Measurements from ENCODE around the gene GAL3ST3. TPM values are rescaled to one million over a fixed set of nuclear protein-coding genes. Genes with fewer than 3 reads are reported as not detected.
A peak's percentile ranks its signal among the peaks of the same experiment; 100 is the strongest.

GAL3ST3 gene
- total RNA-seq, 2 experiments from 2014 or later = 0.70 to 0.95 TPM

DNA sequence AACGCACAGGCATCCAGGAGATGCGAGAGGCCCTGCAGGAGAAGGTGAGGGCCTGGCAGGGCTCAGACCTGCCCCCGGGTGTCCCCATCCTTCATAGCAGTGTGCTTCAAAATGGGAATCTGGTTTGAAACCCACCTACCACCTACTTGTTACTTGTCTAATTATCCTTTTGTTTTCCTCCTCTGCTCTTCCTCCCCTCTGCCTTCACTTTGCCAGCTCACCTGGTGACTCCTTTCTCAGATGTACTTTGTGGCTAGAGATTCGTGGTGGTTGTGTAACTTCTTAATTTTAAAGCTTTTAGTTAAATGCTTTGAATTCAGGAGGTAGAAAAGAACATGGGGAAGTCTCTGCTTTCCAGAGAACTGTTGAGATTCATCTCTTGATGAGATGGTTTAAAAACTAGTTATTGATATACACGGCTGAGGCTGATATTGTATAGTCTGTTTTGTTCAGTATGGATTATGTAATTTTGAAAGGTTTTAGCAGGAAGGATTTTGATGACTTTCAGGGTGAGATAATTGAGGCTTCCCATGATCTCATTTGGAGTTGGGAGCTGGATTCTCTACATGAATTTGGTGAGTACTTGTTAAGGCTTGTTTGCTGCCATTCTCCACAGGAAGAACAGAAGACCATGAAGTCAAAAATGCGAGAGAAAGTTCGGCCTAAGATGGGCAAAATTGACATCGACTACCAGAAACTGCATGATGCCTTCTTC lies 11.2 kb upstream of the GAL3ST3 start:
- H3K4me1 Mint-ChIP-seq = peaks cover 43% of the 10 kb centered on the region

DNA sequence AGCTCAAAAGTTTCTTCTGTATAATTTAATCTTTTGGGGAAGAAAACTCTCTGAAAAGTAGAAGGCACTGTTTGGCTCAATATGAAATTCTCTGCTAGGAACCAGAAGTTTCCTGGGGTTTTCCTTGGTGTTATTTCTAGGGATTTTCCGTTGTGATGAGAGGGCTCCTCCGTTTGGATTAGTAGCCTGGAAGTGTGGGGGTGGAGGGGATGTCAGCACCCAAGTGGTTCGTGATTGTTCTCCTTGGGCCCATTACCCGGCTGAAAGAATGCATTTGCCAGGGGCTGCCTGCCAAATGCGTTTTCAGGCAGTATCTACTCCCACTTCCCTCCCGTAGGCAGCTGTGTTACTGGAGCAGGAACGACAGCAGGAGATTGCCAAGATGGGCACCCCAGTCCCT lies 7.5 kb upstream of the GAL3ST3 start:
- Mint-ChIP-seq H3K4me3 (no peak overlapping the region), H3K36me3 (peaks cover 52% of the 10 kb centered on the region), H3K9me3 (no peaks in the 10 kb centered on the region), H3K4me1 (peaks cover 42% of the 10 kb centered on the region), H3K27me3 (no peaks in the 10 kb centered on the region), H3K27ac (no peak overlapping the region)
- DNase-seq = no peak

More for the DNA sequence above, 11.2 kb upstream of the GAL3ST3 start:
- Mint-ChIP-seq H3K9me3 (peaks cover 1% of the 10 kb centered on the region), H3K4me3 (no peak overlapping the region), H3K27ac (peak overlapping the region; percentile 3), H3K27me3 (no peaks in the 10 kb centered on the region), H3K36me3 (peaks cover 59% of the 10 kb centered on the region)
- no peak for DNase-seq

DNA sequence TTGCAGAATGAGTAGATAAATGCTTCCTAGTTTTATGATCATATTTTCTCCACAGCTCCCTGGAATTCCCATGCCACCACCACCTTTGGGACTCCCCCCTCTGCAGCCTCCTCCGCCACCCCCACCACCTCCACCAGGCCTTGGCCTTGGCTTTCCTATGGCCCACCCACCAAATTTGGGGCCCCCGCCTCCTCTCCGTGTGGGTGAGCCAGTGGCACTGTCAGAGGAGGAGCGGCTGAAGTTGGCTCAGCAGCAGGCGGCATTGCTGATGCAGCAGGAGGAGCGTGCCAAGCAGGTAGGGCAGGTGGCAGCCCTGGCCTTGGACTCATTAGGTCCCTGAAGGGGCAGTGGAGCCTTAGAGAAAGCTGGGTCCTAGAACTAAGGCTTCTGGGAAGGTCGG lies 6.1 kb upstream of the GAL3ST3 start:
- H3K27ac Mint-ChIP-seq = no peak overlapping the region
- H3K4me3 Mint-ChIP-seq = no peak overlapping the region
- no peak for DNase-seq
- no peaks in the 10 kb centered on the region for H3K27me3 Mint-ChIP-seq
- peaks cover 39% of the 10 kb centered on the region for H3K36me3 Mint-ChIP-seq
- H3K9me3 Mint-ChIP-seq = no peaks in the 10 kb centered on the region
- peaks cover 38% of the 10 kb centered on the region for H3K4me1 Mint-ChIP-seq

- Mint-ChIP-seq H3K27ac (peak overlapping the region; percentile 97), H3K36me3 (peaks cover 29% of the 10 kb centered on the region)
- DNase-seq = no peak
Observed at GRCh38 chr11:66052664-66052982, 3.7 kb upstream of the GAL3ST3 start.

GRCh38 chr11:66051766-66052663 lies 3.1 kb upstream of the GAL3ST3 start, which contains the start of gene SF3B2:
TSS of gene SF3B2 (plus strand) at chr11:66052364. CDS start at chr11:66052385, 21 bp downstream.
- Mint-ChIP-seq H3K4me3 (peak within 1 kb of the TSS; percentile 99), H3K27me3 (peaks cover 9% of the 10 kb centered on the region), H3K36me3 (peaks cover 29% of the 10 kb centered on the region), H3K9me3 (no peaks in the 10 kb centered on the region), H3K27ac (peak within 1 kb of the TSS; percentile 97), H3K4me1 (peaks cover 30% of the 10 kb centered on the region)
- peak; percentile 99 for DNase-seq

More at GRCh38 chr11:66052664-66052982, 3.7 kb upstream of the GAL3ST3 start:
- H3K9me3 Mint-ChIP-seq = no peaks in the 10 kb centered on the region
- peaks cover 9% of the 10 kb centered on the region for H3K27me3 Mint-ChIP-seq
- peak overlapping the region; percentile 99 for H3K4me3 Mint-ChIP-seq
- peaks cover 32% of the 10 kb centered on the region for H3K4me1 Mint-ChIP-seq

DNA sequence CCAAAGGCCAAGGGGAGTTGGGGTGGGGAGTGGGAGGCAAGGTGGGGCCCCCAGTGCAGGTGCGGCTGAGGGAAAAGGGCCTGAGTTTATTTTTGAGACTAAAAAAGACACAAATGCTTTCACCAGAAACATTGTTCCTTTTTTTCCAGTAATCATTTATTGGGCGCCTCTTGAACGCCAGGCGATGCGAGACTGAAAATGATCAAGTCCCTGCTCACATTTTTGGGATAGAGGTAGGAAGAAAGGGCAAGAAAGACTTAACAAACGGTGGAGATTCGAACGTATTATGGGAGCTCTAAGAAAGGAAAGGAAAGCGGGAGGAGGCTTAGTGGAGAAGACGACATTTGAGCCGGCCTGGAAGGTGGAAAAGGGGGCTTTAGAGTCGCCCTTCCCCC lies 2.4 kb upstream of the GAL3ST3 start:
- peaks cover 26% of the 10 kb centered on the region for H3K36me3 Mint-ChIP-seq

DNA sequence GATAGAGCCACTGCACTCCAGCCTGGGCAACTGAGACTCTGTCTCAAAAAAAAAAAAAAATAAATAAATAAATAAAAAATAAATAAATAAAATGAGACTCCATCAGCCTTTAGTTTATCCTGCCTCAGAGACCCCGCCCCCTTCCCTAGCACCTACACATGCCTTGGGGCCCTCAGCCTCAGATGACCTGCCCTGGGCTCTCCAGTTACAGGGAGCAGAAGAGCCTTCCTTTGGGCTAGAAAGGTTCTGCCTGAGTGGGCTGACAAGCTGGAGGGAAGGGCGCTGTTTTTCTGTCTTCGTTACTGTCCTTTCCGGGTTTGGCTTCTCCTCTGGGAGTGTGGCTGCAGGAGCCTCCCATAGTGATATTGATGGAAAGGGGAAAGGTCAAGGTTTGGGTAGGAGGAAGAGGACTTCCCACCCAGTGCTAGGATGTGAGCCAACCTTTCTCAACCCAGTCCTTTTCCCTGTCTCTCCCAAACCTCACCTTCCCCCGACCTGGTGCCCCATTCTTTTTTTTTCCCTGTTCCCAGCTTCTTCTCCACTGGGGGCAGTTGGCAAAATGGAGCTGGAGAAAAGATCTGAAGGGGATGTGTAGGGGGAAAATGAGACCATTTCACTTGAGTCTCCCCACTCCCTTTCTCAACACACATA lies 1.7 kb upstream of the GAL3ST3 start:
- Mint-ChIP-seq H3K4me3 (peak overlapping the region; percentile 99), H3K27me3 (peaks cover 9% of the 10 kb centered on the region), H3K36me3 (peaks cover 24% of the 10 kb centered on the region), H3K9me3 (no peaks in the 10 kb centered on the region), H3K4me1 (peaks cover 29% of the 10 kb centered on the region), H3K27ac (peak overlapping the region; percentile 78)
- no peak for DNase-seq

More for the DNA sequence above, 2.4 kb upstream of the GAL3ST3 start:
- H3K4me1 Mint-ChIP-seq = peaks cover 30% of the 10 kb centered on the region
- H3K9me3 Mint-ChIP-seq = no peaks in the 10 kb centered on the region
- peak overlapping the region; percentile 99 for H3K4me3 Mint-ChIP-seq
- peaks cover 9% of the 10 kb centered on the region for H3K27me3 Mint-ChIP-seq
- peak overlapping the region; percentile 78 for H3K27ac Mint-ChIP-seq
- no peak for DNase-seq

DNA sequence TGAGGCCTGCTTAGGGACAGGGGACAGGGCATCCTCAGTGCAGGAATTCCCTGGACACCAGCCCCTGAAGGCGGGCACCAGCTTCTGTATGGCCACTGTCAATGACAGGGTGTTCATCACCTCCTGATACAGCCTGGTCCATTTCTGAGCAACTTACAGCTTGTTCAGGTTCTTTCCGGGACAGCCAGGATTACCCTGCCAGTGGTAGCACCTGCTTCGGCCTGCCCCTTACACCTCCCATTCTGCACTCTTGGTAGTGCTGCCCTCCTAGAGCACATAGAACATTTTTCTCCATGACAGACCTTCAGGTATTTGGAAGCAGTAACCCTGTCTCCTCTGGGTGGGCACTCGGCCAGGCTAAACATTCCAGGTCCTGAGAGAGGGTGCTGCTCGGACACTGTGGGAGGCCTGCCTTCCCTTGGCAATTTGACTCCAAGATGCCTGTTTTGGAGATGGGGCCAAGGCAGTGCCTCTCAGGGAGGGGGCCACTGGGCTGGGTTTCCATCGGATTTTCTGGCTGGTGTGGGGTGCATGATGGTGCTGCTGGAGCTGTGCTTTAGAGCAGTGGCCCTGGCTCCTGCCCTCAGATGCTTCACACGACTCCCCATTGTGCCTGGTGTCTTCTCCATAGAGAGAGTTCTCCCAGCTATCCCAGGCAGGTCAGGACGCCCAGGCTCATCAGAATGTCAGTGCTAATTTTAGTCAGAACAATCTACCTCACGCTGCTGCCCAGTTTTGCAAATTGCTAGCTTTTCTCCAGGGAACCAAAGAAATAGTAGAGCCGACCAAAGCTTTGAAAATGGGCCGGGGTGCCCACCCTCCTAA lies 1.2 kb downstream of the GAL3ST3 start:
- peaks cover 7% of the 10 kb centered on the region for H3K36me3 Mint-ChIP-seq

DNA sequence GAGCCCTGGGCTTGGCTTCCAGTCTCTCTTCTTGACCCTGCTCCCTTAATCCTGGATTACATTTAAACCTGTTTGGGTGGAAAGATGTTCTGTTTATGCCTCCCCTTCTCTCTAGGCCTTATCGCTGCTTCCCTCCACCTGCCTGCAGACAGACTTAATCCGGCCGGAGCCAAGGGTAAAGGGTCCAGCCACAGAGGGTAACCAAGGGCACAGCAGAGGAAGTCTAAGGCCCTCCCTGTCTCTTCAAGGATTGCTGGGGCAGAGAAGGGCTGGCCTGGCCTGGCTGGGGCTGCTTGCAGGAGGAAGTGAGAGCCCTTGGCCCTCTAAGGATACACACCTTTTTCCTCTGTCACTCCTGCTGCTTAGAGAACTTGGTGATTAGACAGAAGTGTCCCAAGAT lies 2.1 kb downstream of the GAL3ST3 start:
- no peaks in the 10 kb centered on the region for H3K9me3 Mint-ChIP-seq
- peaks cover 9% of the 10 kb centered on the region for H3K27me3 Mint-ChIP-seq
- peaks cover 26% of the 10 kb centered on the region for H3K4me1 Mint-ChIP-seq
- no peak overlapping the region for H3K27ac Mint-ChIP-seq
- no peaks in the 10 kb centered on the region for H3K36me3 Mint-ChIP-seq
- H3K4me3 Mint-ChIP-seq = no peak overlapping the region
- no peak for DNase-seq

More for the DNA sequence above, 1.2 kb downstream of the GAL3ST3 start:
- Mint-ChIP-seq H3K4me3 (no peak overlapping the region), H3K9me3 (no peaks in the 10 kb centered on the region), H3K27ac (no peak overlapping the region), H3K4me1 (peaks cover 26% of the 10 kb centered on the region), H3K27me3 (peaks cover 9% of the 10 kb centered on the region)
- no peak for DNase-seq

DNA sequence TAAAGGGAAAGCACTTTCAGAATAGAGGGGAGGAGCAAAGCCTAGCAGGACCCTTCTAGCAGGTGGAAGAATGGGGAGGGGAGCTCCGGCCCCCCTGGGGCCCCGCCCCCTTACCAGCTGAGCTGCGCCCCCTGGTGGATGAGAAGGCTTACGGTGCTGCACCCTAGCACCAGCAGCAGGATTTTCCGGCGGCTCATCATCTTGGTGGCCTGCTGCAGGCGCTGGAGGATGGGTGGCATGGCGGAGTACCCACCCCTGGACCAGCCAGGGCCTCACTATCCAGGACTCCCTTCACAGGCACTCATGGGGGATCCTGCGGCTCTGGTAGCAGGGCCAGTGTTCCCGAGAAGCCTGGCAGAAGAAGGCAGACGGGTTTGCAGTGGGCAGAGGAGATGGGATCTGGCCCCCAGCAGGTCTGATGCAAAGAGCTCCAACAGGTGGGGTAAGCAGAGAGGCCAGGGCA lies 3.8 kb downstream of the GAL3ST3 start:
- Mint-ChIP-seq H3K27ac (peak overlapping the region; percentile 68), H3K9me3 (no peaks in the 10 kb centered on the region), H3K27me3 (peaks cover 9% of the 10 kb centered on the region), H3K4me1 (peaks cover 15% of the 10 kb centered on the region), H3K4me3 (no peak overlapping the region), H3K36me3 (no peaks in the 10 kb centered on the region)
- peak; percentile 84 for DNase-seq

DNA sequence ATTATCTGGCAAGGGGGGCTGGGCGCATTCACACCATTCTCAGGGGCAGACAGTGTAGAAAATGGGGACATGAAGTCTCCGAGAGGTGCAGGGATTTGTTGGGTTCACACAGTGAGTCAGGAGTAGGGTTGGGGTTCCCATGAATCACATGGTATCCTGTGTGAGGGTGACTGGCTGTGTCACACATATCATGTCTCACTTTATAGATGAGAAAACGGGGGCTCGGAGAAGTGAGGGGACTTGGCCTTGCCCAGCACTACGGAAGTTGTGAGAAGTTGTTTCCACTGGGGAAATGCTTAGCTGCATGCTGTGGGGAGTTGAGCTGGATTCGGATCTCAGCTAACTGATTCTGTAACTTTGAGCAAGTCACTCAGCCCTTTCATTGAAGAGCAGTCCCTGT lies 4.2 kb downstream of the GAL3ST3 start:
- H3K27ac Mint-ChIP-seq = peak overlapping the region; percentile 68
- H3K4me1 Mint-ChIP-seq = peaks cover 15% of the 10 kb centered on the region
- H3K27me3 Mint-ChIP-seq = peaks cover 9% of the 10 kb centered on the region
- H3K9me3 Mint-ChIP-seq = no peaks in the 10 kb centered on the region
- H3K4me3 Mint-ChIP-seq = no peak overlapping the region
- DNase-seq = no peak
- H3K36me3 Mint-ChIP-seq = no peaks in the 10 kb centered on the region

DNA sequence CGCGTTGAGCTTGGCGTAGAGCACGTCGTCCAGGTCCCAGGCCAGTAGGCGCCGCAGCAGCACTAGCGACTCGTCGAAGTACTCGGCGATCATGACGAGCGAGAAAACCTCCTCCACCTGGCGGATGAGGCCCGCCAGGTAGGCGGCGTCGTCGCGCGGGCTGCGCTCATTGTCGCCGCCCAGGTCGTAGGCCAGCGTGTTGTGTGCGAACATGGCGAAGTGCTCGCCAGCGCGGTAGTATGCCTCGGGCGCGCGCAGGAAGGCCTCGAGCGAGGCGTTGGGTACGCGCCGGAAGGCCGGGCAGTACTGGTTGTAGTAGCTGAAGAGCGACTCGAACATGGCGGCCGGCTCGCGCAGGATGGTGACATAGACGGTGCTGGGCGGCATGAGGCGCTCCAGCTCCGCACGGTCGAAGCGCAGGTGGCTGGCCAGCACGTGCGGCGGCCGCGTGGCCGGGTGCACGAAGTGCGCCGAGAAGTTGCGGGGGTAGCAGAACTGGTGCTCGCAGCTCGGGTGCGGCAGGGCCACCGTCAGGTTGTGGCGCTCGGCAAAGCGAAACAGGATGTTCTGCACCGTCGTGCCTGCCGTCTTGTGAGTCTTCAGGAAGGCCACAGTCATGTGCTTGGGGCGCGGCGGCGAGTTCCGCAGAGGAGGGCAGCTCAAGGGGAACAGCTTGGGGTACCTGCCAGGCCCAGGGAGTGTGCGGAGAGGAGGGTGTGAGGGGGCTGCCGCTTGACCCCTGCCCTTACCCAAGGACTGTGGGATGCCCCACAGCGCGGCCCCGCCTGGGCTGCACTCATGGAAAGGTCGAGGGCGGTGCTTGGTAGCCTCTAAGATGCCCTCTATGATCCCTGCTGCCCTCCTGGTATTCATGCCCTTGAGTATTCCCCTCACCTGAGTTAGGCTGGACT lies 5.7 kb downstream of the GAL3ST3 start:
- H3K36me3 Mint-ChIP-seq = no peaks in the 10 kb centered on the region
- H3K9me3 Mint-ChIP-seq = no peaks in the 10 kb centered on the region
- no peak overlapping the region for H3K4me3 Mint-ChIP-seq
- H3K27me3 Mint-ChIP-seq = peaks cover 4% of the 10 kb centered on the region
- peaks cover 11% of the 10 kb centered on the region for H3K4me1 Mint-ChIP-seq
- no peak for DNase-seq
- no peak overlapping the region for H3K27ac Mint-ChIP-seq

DNA sequence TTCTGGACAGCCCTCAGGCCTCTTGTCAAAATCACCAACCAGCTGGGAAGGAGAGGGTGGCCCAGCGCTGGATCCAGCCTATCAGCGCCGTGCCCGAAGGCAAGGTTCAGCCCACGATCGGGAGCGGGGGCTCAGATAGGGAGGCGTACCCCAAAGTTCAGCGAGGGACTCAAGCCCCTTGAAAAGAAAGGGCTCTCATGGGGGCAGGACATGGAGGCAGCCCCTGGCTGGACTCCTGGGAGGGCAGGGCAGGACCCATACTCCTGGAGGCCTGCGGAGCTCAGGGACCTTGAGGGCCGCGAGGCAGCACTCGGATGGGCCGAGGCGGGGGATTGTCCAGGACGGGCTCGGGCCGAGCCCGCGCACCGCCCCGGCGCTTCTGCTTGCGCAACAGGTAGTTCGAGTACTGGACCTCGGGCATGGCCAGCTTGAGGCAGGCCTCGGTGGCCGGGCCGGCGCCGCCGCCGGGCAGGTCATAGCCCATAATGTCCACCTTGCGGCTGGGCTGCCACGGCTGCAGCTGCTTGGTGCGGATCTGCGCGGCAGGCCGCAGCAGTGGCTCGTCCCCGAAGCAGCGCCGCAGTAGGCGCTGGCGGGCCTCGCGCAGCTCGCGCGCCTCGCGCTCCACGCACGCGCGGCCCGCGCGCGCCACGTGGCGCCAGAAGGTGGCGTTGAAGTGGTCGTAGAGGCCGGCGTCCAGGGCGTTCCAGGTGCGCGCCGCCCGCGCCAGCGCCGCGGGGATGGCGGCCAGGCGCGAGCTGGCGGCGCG lies 6.5 kb downstream of the GAL3ST3 start:
- Mint-ChIP-seq H3K4me1 (peaks cover 11% of the 10 kb centered on the region), H3K4me3 (no peak overlapping the region), H3K27me3 (no peaks in the 10 kb centered on the region), H3K36me3 (no peaks in the 10 kb centered on the region), H3K9me3 (no peaks in the 10 kb centered on the region), H3K27ac (no peak overlapping the region)
- no peak for DNase-seq

All from activated naive CD8-positive, alpha-beta T cell treated with anti-CD3 and anti-CD28 coated beads for 36 hours (primary cell).